IMR-90 (cell line): ENCODE data around the gene SYTL1. TPM values are rescaled to one million over a fixed set of nuclear protein-coding genes. Genes with fewer than 3 reads are reported as not detected.

ENCODE experiments used
- ATAC-seq: fragments of 200-7000 bp; cut with Tn5 transposase; 2 replicates; pipeline ENCODE4 v1.9.1; 2020; ENCODE audit warnings: low read depth, mild to moderate bottlenecking, moderate library complexity
- BruUV-seq: library from RNA; stranded (reverse); fragments of 400-500 nt; replicated peaks from 2 replicates; lab custom pipeline; 2021; lab: Mats Ljungman, UMichigan
- CTCF ChIA-PET: fragments of 300-600 bp; formaldehyde crosslinking; extraction: SDS; loops from one replicate; lab custom pipeline; 2021; ENCODE audit warnings: antibody characterized with exemption; lab: Yijun Ruan, JAX
- POLR2A ChIA-PET: fragments of 300-600 bp; sonication (Branson Sonifier 250); formaldehyde crosslinking; loops from one replicate; lab custom pipeline; 2022; ENCODE audit warnings: antibody characterized with exemption; ENCODE audit not compliant: unreplicated experiment; lab: Charles Lee
- DNase-seq: peaks from one replicate; pipeline ENCODE4 v3.0.0; 2013
- H2AFZ ChIP-seq: replicated peaks from 2 replicates; pipeline ENCODE3; 2013; ENCODE audit warnings: low read length, mild to moderate bottlenecking; ENCODE audit not compliant: poor library complexity
- H2AK5ac ChIP-seq: 2 replicates; pipeline ENCODE4 v1.6.1; 2013; ENCODE audit warnings: low read depth, low read length, inconsistent platforms
- H2AK9ac ChIP-seq: replicated peaks from 2 replicates; pipeline ENCODE3; 2013; ENCODE audit warnings: mild to moderate bottlenecking, low read depth, low read length, moderate library complexity; ENCODE audit not compliant: poor library complexity
- H2BK120ac ChIP-seq: 2 replicates; pipeline ENCODE4 v1.6.1; 2013; ENCODE audit warnings: low read depth, low read length, inconsistent platforms
- H2BK15ac ChIP-seq: 3 replicates; pipeline ENCODE4 v1.6.1; 2013; ENCODE audit warnings: low read depth, low read length, inconsistent platforms
- H2BK20ac ChIP-seq: 2 replicates; pipeline ENCODE4 v1.6.1; 2013; ENCODE audit warnings: low read depth, mild to moderate bottlenecking, inconsistent platforms, low read length, moderate library complexity
- H2BK5ac ChIP-seq: 2 replicates; pipeline ENCODE4 v1.6.1; 2013; ENCODE audit warnings: mild to moderate bottlenecking, low read depth, low read length, inconsistent platforms; ENCODE audit not compliant: poor library complexity, severe bottlenecking
- H3K14ac ChIP-seq: replicated peaks from 2 replicates; pipeline ENCODE4 v1.6.1; 2013; ENCODE audit warnings: low read depth, low read length, inconsistent platforms
- H3K18ac ChIP-seq: 2 replicates; pipeline ENCODE4 v1.6.1; 2013; ENCODE audit warnings: low read depth, low read length, control low read depth
- H3K23ac ChIP-seq: 2 replicates; pipeline ENCODE4 v1.6.1; 2013; ENCODE audit warnings: low read depth, low read length, inconsistent platforms
- H3K27ac ChIP-seq: 2 replicates; pipeline ENCODE4 v1.5.1; 2013; ENCODE audit warnings: mild to moderate bottlenecking, control low read depth, low read length; ENCODE audit not compliant: insufficient read depth
- H3K27me3 ChIP-seq: 2 replicates; pipeline ENCODE4 v1.6.1; 2013; ENCODE audit warnings: low read length; ENCODE audit not compliant: control insufficient read depth, insufficient read depth
- H3K36me3 ChIP-seq: 2 replicates; pipeline ENCODE4 v1.6.1; 2013; ENCODE audit warnings: low read length, mixed read lengths; ENCODE audit not compliant: control insufficient read depth, insufficient read depth
- H3K4ac ChIP-seq: 2 replicates; pipeline ENCODE4 v1.6.1; 2013; ENCODE audit warnings: low read depth, low read length, inconsistent platforms
- H3K4me1 ChIP-seq: 2 replicates; pipeline ENCODE4 v1.6.1; 2013; ENCODE audit warnings: low read length, mixed read lengths; ENCODE audit not compliant: control insufficient read depth, insufficient read depth
- H3K4me2 ChIP-seq: 2 replicates; pipeline ENCODE4 v1.6.1; 2013; ENCODE audit warnings: low read depth, mild to moderate bottlenecking, control low read depth, low read length, moderate library complexity
- H3K4me3 ChIP-seq: 2 replicates; pipeline ENCODE4 v1.5.1; 2013; ENCODE audit warnings: low read depth, mild to moderate bottlenecking, control low read depth, low read length, moderate library complexity; ENCODE audit not compliant: insufficient read depth
- H3K56ac ChIP-seq: 2 replicates; pipeline ENCODE4 v1.6.1; 2013; ENCODE audit warnings: low read length, inconsistent platforms; ENCODE audit not compliant: insufficient read depth; ENCODE audit errors: extremely low read depth
- H3K79me1 ChIP-seq, 2 experiments: 2 replicates each; pipeline ENCODE4 v1.6.1; 2013; ENCODE audit warnings: low read length in 2 of 2, inconsistent platforms in 1 of 2, low read depth in 1 of 2
- H3K9ac ChIP-seq: 2 replicates; pipeline ENCODE4 v1.6.1; 2013; ENCODE audit warnings: low read depth, low read length, control low read depth
- H3K9me1 ChIP-seq: 2 replicates; pipeline ENCODE4 v1.6.1; 2013; ENCODE audit warnings: low read length, inconsistent platforms; ENCODE audit not compliant: insufficient read depth
- H3K9me3 ChIP-seq: 2 replicates; pipeline ENCODE4 v1.6.1; 2013; ENCODE audit warnings: low read length; ENCODE audit not compliant: control insufficient read depth, insufficient read depth
- H4K20me1 ChIP-seq: 2 replicates; pipeline ENCODE4 v1.6.1; 2013; ENCODE audit warnings: low read length, inconsistent platforms; ENCODE audit not compliant: insufficient read depth
- H4K5ac ChIP-seq: 2 replicates; pipeline ENCODE4 v1.6.1; 2013; ENCODE audit warnings: mild to moderate bottlenecking, low read depth, low read length, control low read depth
- H4K8ac ChIP-seq, 2 experiments: 2 replicates each; pipeline ENCODE4 v1.6.1; 2013; ENCODE audit warnings: low read depth in 2 of 2, low read length in 2 of 2, control low read depth in 1 of 2, inconsistent platforms in 1 of 2
- H4K91ac ChIP-seq: 2 replicates; pipeline ENCODE4 v1.6.1; 2013; ENCODE audit warnings: low read depth, low read length, inconsistent platforms; ENCODE audit not compliant: insufficient read depth
- BHLHE40 ChIP-seq: fragments of 150-350 bp; IDR thresholded peaks from 2 replicates; pipeline ENCODE4 v1.6.1; 2016; ENCODE audit warnings: mild to moderate bottlenecking, low read depth, low read length
- CEBPB ChIP-seq: IDR thresholded peaks from 2 replicates; pipeline ENCODE4 v1.6.1; 2012; ENCODE audit warnings: low read depth, low read length, improper control_type of control experiment
- CHD1 ChIP-seq: IDR thresholded peaks from 2 replicates; pipeline ENCODE4 v1.6.1; 2012; ENCODE audit warnings: low read depth, low read length, improper control_type of control experiment
- CTCF ChIP-seq: conservative IDR thresholded peaks from 2 replicates; pipeline ENCODE4 v1.5.1; 2012; ENCODE audit warnings: mild to moderate bottlenecking, low read depth, low read length, improper control_type of control experiment
- ELK1 ChIP-seq: fragments of 150-350 bp; IDR thresholded peaks from 2 replicates; pipeline ENCODE4 v1.6.1; 2016; ENCODE audit warnings: low read depth, mild to moderate bottlenecking, low read length, moderate library complexity, borderline replicate concordance
- FOS ChIP-seq: fragments of 150-350 bp; IDR thresholded peaks from 2 replicates; pipeline ENCODE4 v1.6.1; 2016; ENCODE audit warnings: low read depth, low read length
- MAFK ChIP-seq: IDR thresholded peaks from 2 replicates; pipeline ENCODE4 v1.6.1; 2012; ENCODE audit warnings: low read depth, low read length, improper control_type of control experiment
- MAZ ChIP-seq: IDR thresholded peaks from 2 replicates; pipeline ENCODE4 v1.6.1; 2012; ENCODE audit warnings: low read depth, mild to moderate bottlenecking, low read length, improper control_type of control experiment, moderate library complexity, borderline replicate concordance
- MXI1 ChIP-seq: IDR thresholded peaks from 2 replicates; pipeline ENCODE4 v1.6.1; 2012; ENCODE audit warnings: low read depth, mild to moderate bottlenecking, low read length, moderate library complexity, borderline replicate concordance
- NFE2L2 ChIP-seq: fragments of 150-350 bp; IDR thresholded peaks from 2 replicates; pipeline ENCODE4 v1.6.1; 2016; ENCODE audit warnings: low read depth, mild to moderate bottlenecking, low read length
- POLR2A ChIP-seq: IDR thresholded peaks from 2 replicates; pipeline ENCODE4 v1.6.1; 2012; ENCODE audit warnings: mild to moderate bottlenecking, low read depth, low read length
- RAD21 ChIP-seq: IDR thresholded peaks from 2 replicates; pipeline ENCODE4 v1.6.1; 2012; ENCODE audit warnings: low read length, improper control_type of control experiment
- RCOR1 ChIP-seq: IDR thresholded peaks from 2 replicates; pipeline ENCODE4 v1.6.1; 2012; ENCODE audit warnings: mild to moderate bottlenecking, low read length, improper control_type of control experiment; ENCODE audit not compliant: insufficient replicate concordance
- RFX5 ChIP-seq: IDR thresholded peaks from 2 replicates; pipeline ENCODE4 v1.8.0; 2012; ENCODE audit warnings: low read depth, mild to moderate bottlenecking, low read length, moderate library complexity
- SMC3 ChIP-seq: fragments of 150-350 bp; IDR thresholded peaks from 2 replicates; pipeline ENCODE4 v1.6.1; 2016; ENCODE audit warnings: low read depth, mild to moderate bottlenecking, antibody characterized with exemption, low read length, moderate library complexity
- USF2 ChIP-seq: fragments of 150-350 bp; IDR thresholded peaks from 2 replicates; pipeline ENCODE4 v1.6.1; 2017; ENCODE audit warnings: mild to moderate bottlenecking, antibody characterized with exemption, low read length, low read depth
- WGBS, 2 experiments: methylation state at CpG; one replicate each; pipeline versions ENCODE4 v1.1.5 to v1.1.7; 2013; ENCODE audit warnings: missing lambda C conversion rate in 2 of 2; ENCODE audit not compliant: insufficient read length in 1 of 2; ENCODE audit errors: extremely low coverage in 2 of 2; 5-methylcytosine and 5-hydroxymethylcytosine counted together
- dilution Hi-C: fragments of 300-500 bp; cut with HindIII; formaldehyde crosslinking; loops from one replicate; pipeline ENCODE4 v1.14.3; 2018; ENCODE audit warnings: low sequenced_read_pairs; ENCODE audit not compliant: unreplicated experiment
- in situ Hi-C: fragments of 300-500 bp; cut with MboI; formaldehyde crosslinking; loops from 3 replicates; pipeline ENCODE4 v1.14.3; 2019; ENCODE audit warnings: low sequenced_read_pairs, inconsistent platforms, mixed read lengths
- intact Hi-C: fragments of 100-400 bp; cut with micrococcal nuclease; formaldehyde crosslinking; loops from 2 replicates; pipeline ENCODE4 v1.10.0; 2022
- polyA plus RNA-seq, 3 experiments: library from polyadenylated mRNA; depleted of rRNA; stranded (reverse); fragments of >200 nt; gene quantifications; 2 replicates each; pipeline ENCODE4 v1.2.3, GENCODE V29; 2012; ENCODE audit warnings: low replicate concordance in 1 of 3
- total RNA-seq: library from RNA; depleted of rRNA; stranded (reverse); fragments of >200 nt; gene quantifications from 2 replicates; pipeline ENCODE4 v1.2.3, GENCODE V29; 2012

Gene SYTL1
- total and polyA plus RNA-seq, 2 of the 4 experiments (the other 2 are of a cell fraction): 0.18 to 1.0 TPM

DNA sequence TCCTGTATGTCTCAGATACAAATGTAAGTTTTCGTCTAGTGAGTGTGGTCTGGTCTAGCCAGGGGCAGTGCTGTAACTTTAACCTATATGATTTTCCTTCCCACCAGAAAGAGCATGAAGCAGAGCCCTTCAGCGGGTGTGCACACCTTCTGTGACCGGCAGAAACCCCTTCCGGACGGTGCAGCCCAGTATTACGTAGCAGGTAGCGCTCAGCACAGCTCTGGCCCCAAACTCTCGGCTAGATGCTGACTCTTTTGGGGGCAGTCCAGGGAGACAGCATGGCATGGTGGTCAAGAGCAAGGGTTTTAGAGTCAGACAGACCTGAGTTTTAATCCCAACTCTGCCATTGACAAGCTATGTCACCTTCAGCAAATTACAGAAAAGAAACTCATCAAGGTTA lies 47.9 kb upstream of the SYTL1 start:
- Histone ChIP-seq H2BK20ac (no peak overlapping the region), H4K8ac (no peak overlapping the region), H2AK5ac (no peak overlapping the region), H3K23ac (no peak overlapping the region), H2AK9ac (no peak overlapping the region), H3K4me3 (no peak overlapping the region), H3K4ac (no peak overlapping the region), H3K9me3 (no peaks in the 10 kb centered on the region), H3K14ac (no peak overlapping the region), H3K9ac (no peak overlapping the region), H3K27me3 (no peaks in the 10 kb centered on the region), H3K79me1 (peaks cover 0 to 7% of the 10 kb centered on the region in 2 experiments; a peak in 2 of 4 replicates), H2AFZ (no peak overlapping the region), H4K91ac (no peak overlapping the region), H3K4me2 (no peak overlapping the region), H3K9me1 (peaks cover 14% of the 10 kb centered on the region), H2BK5ac (no peak overlapping the region), H4K5ac (no peak overlapping the region), H3K56ac (no peak overlapping the region), H2BK120ac (no peak overlapping the region), H4K20me1 (no peaks in the 10 kb centered on the region), H3K4me1 (peaks cover 5% of the 10 kb centered on the region), H3K36me3 (peaks cover 18% of the 10 kb centered on the region), H3K27ac (no peak overlapping the region), H2BK15ac (no peak overlapping the region), H3K18ac (no peak overlapping the region)
- DNase-seq: no peak
- TF ChIP-seq POLR2A (no peak), MAFK (no peak), SMC3 (no peak), NFE2L2 (no peak), RCOR1 (no peak), ELK1 (no peak), FOS (no peak), USF2 (no peak), CTCF (no peak), CHD1 (no peak), BHLHE40 (no peak), RFX5 (no peak), RAD21 (no peak), CEBPB (no peak), MXI1 (no peak), MAZ (no peak)
- in situ Hi-C loops: no loop called here
- BruUV-seq: no TSS peak
- ChIA-PET CTCF (interaction anchor here (1.3 to 1.7 kb wide), 2 partner anchors 10 to 182 kb away, joined by 3 to 4 read pairs; no protein-coding TSS in a partner anchor), POLR2A (no interaction called here)
- dilution Hi-C loops: no loop called here
- WGBS, 2 experiments: no CpG with 5 or more reads among the region's 8 CpGs
- intact Hi-C loops: no loop called here
- no peak for ATAC-seq
